GM12892 (cell line): ENCODE data around the gene HDHD2.

ENCODE experiments used
- POLR2A ChIP-seq: IDR thresholded peaks from 2 replicates; pipeline ENCODE4 v1.6.1; 2011; ENCODE audit warnings: low read depth, low read length, control low read depth
- POLR2AphosphoS5 ChIP-seq: IDR thresholded peaks from 2 replicates; pipeline ENCODE4 v1.6.1; 2011; ENCODE audit warnings: low read depth, low read length, control low read depth

DNA sequence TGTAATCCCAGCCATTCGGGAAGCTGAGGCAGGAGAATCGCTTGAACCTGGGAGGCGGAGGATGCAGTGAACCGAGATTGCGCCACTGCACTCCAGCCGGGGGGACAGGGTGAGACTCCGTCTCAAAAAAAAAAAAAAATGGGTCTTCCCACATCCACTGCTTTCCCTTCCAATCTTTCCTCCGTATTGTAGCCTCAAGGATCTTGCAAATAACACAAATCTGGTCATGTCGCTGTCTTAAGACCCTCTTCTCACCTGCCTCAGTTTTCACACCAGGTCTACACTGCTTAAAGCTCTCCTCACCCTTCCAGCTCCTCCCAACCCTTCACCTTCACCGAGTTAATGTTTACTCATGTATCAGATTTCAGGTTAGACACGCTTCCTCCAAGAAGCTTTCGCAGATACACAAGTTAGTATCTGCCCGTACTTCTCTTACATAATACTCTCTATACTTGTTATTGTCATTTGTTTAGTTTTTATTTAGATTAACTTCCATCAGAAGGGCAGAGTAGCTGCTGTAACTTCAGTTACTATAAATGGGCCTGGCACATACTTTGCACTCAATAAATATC lies 24.3 kb upstream of the HDHD2 start:
- TF ChIP-seq POLR2A: no peak
- TF ChIP-seq POLR2AphosphoS5: no peak
